H9 (cell line): ENCODE results near the gene CXCL6. TPM values are rescaled to one million over a fixed set of nuclear protein-coding genes. Genes with fewer than 3 reads are reported as not detected.

Experiments
- DNase-seq: peaks from one replicate; pipeline ENCODE4 v3.0.0-alpha.2; 2017
- H2AFZ ChIP-seq: one replicate; pipeline ENCODE4 v1.6.1; 2013; ENCODE audit warnings: mild to moderate bottlenecking, low read length, control low read depth, moderate library complexity
- H2AK5ac ChIP-seq: 2 replicates; pipeline ENCODE4 v1.6.1; 2013; ENCODE audit warnings: low read length, control low read depth, mixed read lengths; ENCODE audit not compliant: insufficient read length
- H2BK120ac ChIP-seq: one replicate; pipeline ENCODE4 v1.6.1; 2013; ENCODE audit warnings: low read depth, mild to moderate bottlenecking, low read length, control low read depth, inconsistent platforms; ENCODE audit not compliant: poor library complexity, severe bottlenecking
- H2BK12ac ChIP-seq: 2 replicates; pipeline ENCODE4 v1.6.1; 2013; ENCODE audit warnings: low read length, control low read depth, mixed read lengths, low read depth; ENCODE audit not compliant: insufficient read length
- H2BK15ac ChIP-seq: 2 replicates; pipeline ENCODE4 v1.6.1; 2013; ENCODE audit warnings: low read depth, low read length, control low read depth
- H2BK20ac ChIP-seq: one replicate; pipeline ENCODE4 v1.6.1; 2013; ENCODE audit warnings: low read depth, mild to moderate bottlenecking, low read length, control low read depth, inconsistent platforms; ENCODE audit not compliant: poor library complexity, severe bottlenecking
- H2BK5ac ChIP-seq: 2 replicates; pipeline ENCODE4 v1.6.1; 2013; ENCODE audit warnings: low read length, control low read depth, mixed read lengths; ENCODE audit not compliant: insufficient read length
- H3K14ac ChIP-seq: 2 replicates; pipeline ENCODE4 v1.6.1; 2013; ENCODE audit warnings: low read length, control low read depth; ENCODE audit not compliant: insufficient read depth
- H3K18ac ChIP-seq: 2 replicates; pipeline ENCODE4 v1.6.1; 2013; ENCODE audit warnings: low read depth, mild to moderate bottlenecking, mixed read lengths, low read length, control low read depth; ENCODE audit not compliant: insufficient read length
- H3K23ac ChIP-seq: 2 replicates; pipeline ENCODE4 v1.6.1; 2013; ENCODE audit warnings: low read length, control low read depth, mixed read lengths, low read depth; ENCODE audit not compliant: insufficient read length
- H3K23me2 ChIP-seq: 2 replicates; pipeline ENCODE4 v1.6.1; 2013; ENCODE audit warnings: low read depth, mild to moderate bottlenecking, mixed read lengths, low read length, control low read depth; ENCODE audit not compliant: insufficient read length, poor library complexity, severe bottlenecking
- H3K27ac ChIP-seq: 2 replicates; pipeline ENCODE4 v1.5.1; 2013; ENCODE audit warnings: low read length, control low read depth, mixed read lengths, low read depth; ENCODE audit not compliant: insufficient read length
- H3K27me3 ChIP-seq: 2 replicates; pipeline ENCODE4 v1.6.1; 2013; ENCODE audit warnings: low read length, control low read depth, inconsistent platforms; ENCODE audit not compliant: insufficient read depth
- H3K4ac ChIP-seq: 2 replicates; pipeline ENCODE4 v1.6.1; 2013; ENCODE audit warnings: low read depth, mild to moderate bottlenecking, control low read depth, inconsistent platforms, low read length, moderate library complexity
- H3K4me1 ChIP-seq: 2 replicates; pipeline ENCODE4 v1.6.1; 2013; ENCODE audit warnings: low read length, control low read depth, inconsistent platforms; ENCODE audit not compliant: insufficient read depth
- H3K4me2 ChIP-seq: 2 replicates; pipeline ENCODE4 v1.6.1; 2013; ENCODE audit warnings: low read length, control low read depth, mixed read lengths; ENCODE audit not compliant: insufficient read length, insufficient read depth
- H3K56ac ChIP-seq: 2 replicates; pipeline ENCODE4 v1.6.1; 2013; ENCODE audit warnings: low read depth, mild to moderate bottlenecking, mixed read lengths, low read length, control low read depth; ENCODE audit not compliant: insufficient read length
- H3K79me1 ChIP-seq: 2 replicates; pipeline ENCODE4 v1.6.1; 2013; ENCODE audit warnings: low read depth, mild to moderate bottlenecking, moderate library complexity, low read length, control low read depth, inconsistent platforms; ENCODE audit not compliant: insufficient read depth, poor library complexity, severe bottlenecking
- H3K79me2 ChIP-seq: 2 replicates; pipeline ENCODE4 v1.6.1; 2013; ENCODE audit warnings: low read length, control low read depth, inconsistent platforms; ENCODE audit not compliant: insufficient read depth
- H3K9ac ChIP-seq: 2 replicates; pipeline ENCODE4 v1.6.1; 2013; ENCODE audit warnings: low read length, control low read depth, mixed read lengths; ENCODE audit not compliant: insufficient read length; ENCODE audit errors: extremely low read depth
- H3K9me3 ChIP-seq: one replicate; pipeline ENCODE4 v1.6.1; 2013; ENCODE audit warnings: low read depth, low read length, inconsistent platforms; ENCODE audit not compliant: control insufficient read depth
- H3T11ph ChIP-seq: one replicate; pipeline ENCODE4 v1.6.1; 2013; ENCODE audit warnings: mild to moderate bottlenecking, low read length, control low read depth, inconsistent platforms
- H4K20me1 ChIP-seq: one replicate; pipeline ENCODE4 v1.6.1; 2013; ENCODE audit not compliant: control insufficient read depth, insufficient read length, insufficient read depth
- H4K5ac ChIP-seq: 2 replicates; pipeline ENCODE4 v1.6.1; 2013; ENCODE audit warnings: low read depth, mild to moderate bottlenecking, mixed read lengths, low read length, control low read depth; ENCODE audit not compliant: insufficient read length
- H4K8ac ChIP-seq: replicated peaks from 2 replicates; pipeline ENCODE4 v1.6.1; 2013; ENCODE audit warnings: low read length, control low read depth, mixed read lengths, low read depth; ENCODE audit not compliant: insufficient read length
- H4K91ac ChIP-seq: 2 replicates; pipeline ENCODE4 v1.6.1; 2013; ENCODE audit warnings: low read depth, mild to moderate bottlenecking, moderate library complexity, mixed read lengths, low read length, control low read depth; ENCODE audit not compliant: insufficient read length
- H3K27ac Mint-ChIP-seq, 3 experiments: 2 replicates in 2 of 3; 3 replicates in 1 of 3; pipeline ENCODE4 v1.8.0; 2020 to 2021; ENCODE audit warnings: mixed read lengths in 3 of 3, mild to moderate bottlenecking in 1 of 3, moderate library complexity in 1 of 3
- H3K27me3 Mint-ChIP-seq: 2 replicates; pipeline ENCODE4 v1.8.0; 2021; ENCODE audit warnings: low read depth, mild to moderate bottlenecking, moderate library complexity, mixed read lengths
- H3K36me3 Mint-ChIP-seq, 3 experiments: 2 replicates in 2 of 3; 3 replicates in 1 of 3; pipeline ENCODE4 v1.8.0; 2020 to 2021; ENCODE audit warnings: low read depth in 3 of 3, mixed read lengths in 3 of 3; ENCODE audit not compliant: insufficient read depth in 1 of 3
- H3K4me1 Mint-ChIP-seq, 2 experiments: 2 replicates each; pipeline ENCODE4 v1.8.0; 2020; ENCODE audit warnings: mixed read lengths in 2 of 2
- H3K4me3 Mint-ChIP-seq, 2 experiments: 2 replicates in 1 of 2; 3 replicates in 1 of 2; pipeline ENCODE4 v1.8.0; 2020 to 2021; ENCODE audit warnings: mild to moderate bottlenecking in 2 of 2, mixed read lengths in 2 of 2, moderate library complexity in 1 of 2
- H3K9me3 Mint-ChIP-seq, 2 experiments: 2 replicates in 1 of 2; 3 replicates in 1 of 2; pipeline ENCODE4 v1.8.0; 2020; ENCODE audit warnings: mild to moderate bottlenecking in 2 of 2, mixed read lengths in 2 of 2, moderate library complexity in 1 of 2
- WGBS: extraction: QIAGEN DNeasy Blood & Tissue Kit; methylation state at CpG from one replicate; pipeline ENCODE4 v1.1.7; 2013; ENCODE audit warnings: missing lambda C conversion rate, low lambda C conversion rate, mixed read lengths; ENCODE audit not compliant: insufficient read length; ENCODE audit errors: extremely low coverage; 5-methylcytosine and 5-hydroxymethylcytosine counted together
- total RNA-seq: library from RNA; stranded (reverse); gene quantifications from 2 replicates; pipeline ENCODE4 v1.2.1, GENCODE V29; 2021
- TF ChIP-seq, protein P1 (sequence below): fragments of 200-600 bp; sonication (generic); conservative IDR thresholded peaks from 3 replicates; pipeline ENCODE4 v1.8.0; 2021; ENCODE audit warnings: antibody characterized with exemption, mild to moderate bottlenecking

Gene CXCL6
- total RNA-seq, 1 experiment from 2014 or later = 0.85 TPM

DNA sequence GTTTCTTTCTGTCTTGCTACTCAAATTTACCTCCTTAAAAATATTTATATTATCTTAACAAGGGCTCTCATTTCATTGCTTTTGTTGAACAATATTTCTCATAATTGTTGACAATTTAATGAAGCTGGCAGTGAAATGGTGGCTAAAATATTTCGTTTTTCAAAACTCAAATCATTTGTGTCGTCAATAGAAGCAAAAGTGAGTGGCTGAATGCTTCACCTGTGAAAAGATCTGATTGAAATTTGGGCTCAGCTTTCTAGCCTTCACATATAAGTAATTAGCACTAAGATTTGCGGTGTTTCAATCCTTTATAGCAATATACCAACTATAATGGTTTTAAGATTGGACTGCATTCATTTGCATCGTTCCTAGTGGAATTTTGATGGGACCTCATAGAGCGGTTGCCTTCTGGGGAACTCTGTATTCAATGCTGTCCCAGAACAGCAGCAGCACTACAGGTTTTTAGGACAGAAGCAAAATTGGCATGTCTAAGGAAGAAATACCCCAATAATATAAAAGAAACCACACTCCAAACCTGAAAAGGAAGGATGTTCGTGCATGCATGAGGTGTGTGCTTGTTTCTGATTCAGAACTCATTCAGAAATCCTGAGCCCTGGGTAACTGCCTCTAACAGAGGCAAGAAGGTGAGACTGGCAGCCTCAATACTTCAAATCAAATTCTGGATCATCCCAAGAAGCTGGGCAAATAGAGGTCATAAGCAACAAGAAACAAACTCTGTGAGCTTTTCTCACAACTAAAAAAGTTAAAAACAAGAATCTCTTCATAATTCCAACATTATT is 35.2 kb downstream of the CXCL6 start:
- Histone ChIP-seq H3K79me1 (no peaks in the 10 kb centered on the region), H3K27ac (no peak overlapping the region), H4K5ac (no peak overlapping the region), H4K20me1 (no peaks in the 10 kb centered on the region), H3K23me2 (peaks cover 12% of the 10 kb centered on the region), H2BK5ac (no peak overlapping the region), H3K27me3 (no peaks in the 10 kb centered on the region; the same call in 1 of the 2 replicates), H2BK15ac (no peak overlapping the region), H3T11ph (no peak overlapping the region), H3K79me2 (no peaks in the 10 kb centered on the region), H3K18ac (no peak overlapping the region), H2AFZ (no peak overlapping the region), H3K56ac (no peak overlapping the region), H4K8ac (no peak overlapping the region), H2AK5ac (no peak overlapping the region), H3K4ac (no peak overlapping the region), H3K4me1 (0 out of 2 replicates have a peak, but pooled peaks cover 2% of the 10 kb centered on the region), H3K14ac (no peak overlapping the region), H2BK12ac (no peak overlapping the region), H3K23ac (no peak overlapping the region), H4K91ac (no peak overlapping the region), H2BK120ac (no peak overlapping the region), H3K4me2 (no peak overlapping the region), H2BK20ac (no peak overlapping the region), H3K9ac (no peak overlapping the region), H3K9me3 (no peaks in the 10 kb centered on the region)
- H3K27ac Mint-ChIP-seq = no peak overlapping the region
- DNase-seq = no peak
- TF ChIP-seq, protein P1, sequence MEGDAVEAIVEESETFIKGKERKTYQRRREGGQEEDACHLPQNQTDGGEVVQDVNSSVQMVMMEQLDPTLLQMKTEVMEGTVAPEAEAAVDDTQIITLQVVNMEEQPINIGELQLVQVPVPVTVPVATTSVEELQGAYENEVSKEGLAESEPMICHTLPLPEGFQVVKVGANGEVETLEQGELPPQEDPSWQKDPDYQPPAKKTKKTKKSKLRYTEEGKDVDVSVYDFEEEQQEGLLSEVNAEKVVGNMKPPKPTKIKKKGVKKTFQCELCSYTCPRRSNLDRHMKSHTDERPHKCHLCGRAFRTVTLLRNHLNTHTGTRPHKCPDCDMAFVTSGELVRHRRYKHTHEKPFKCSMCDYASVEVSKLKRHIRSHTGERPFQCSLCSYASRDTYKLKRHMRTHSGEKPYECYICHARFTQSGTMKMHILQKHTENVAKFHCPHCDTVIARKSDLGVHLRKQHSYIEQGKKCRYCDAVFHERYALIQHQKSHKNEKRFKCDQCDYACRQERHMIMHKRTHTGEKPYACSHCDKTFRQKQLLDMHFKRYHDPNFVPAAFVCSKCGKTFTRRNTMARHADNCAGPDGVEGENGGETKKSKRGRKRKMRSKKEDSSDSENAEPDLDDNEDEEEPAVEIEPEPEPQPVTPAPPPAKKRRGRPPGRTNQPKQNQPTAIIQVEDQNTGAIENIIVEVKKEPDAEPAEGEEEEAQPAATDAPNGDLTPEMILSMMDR = no peak
- no peak overlapping the region for H3K4me3 Mint-ChIP-seq
- H3K27me3 Mint-ChIP-seq = peaks cover 51% of the 10 kb centered on the region
- no CpG with 5 or more reads among the region's 6 CpGs for WGBS
- peaks cover 15 to 21% of the 10 kb centered on the region in 2 experiments for H3K4me1 Mint-ChIP-seq
- H3K36me3 Mint-ChIP-seq = no peaks in the 10 kb centered on the region
- no peaks in the 10 kb centered on the region for H3K9me3 Mint-ChIP-seq
